Peyer's patch (tissue), 4 donors: Measurements from ENCODE around the gene LHFPL5.

Experiments
- CTCF ChIP-seq, 6 experiments: fragments of 450-650 bp in 4 of 6; fragments of 200-600 bp in 2 of 6; sonication (generic) in 1 of 6; IDR thresholded peaks; one replicate each; pipeline ENCODE4 v1.5.1; 2017 to 2019; ENCODE audit warnings: antibody characterized with exemption in 6 of 6, mild to moderate bottlenecking in 3 of 6, moderate library complexity in 1 of 6
- POLR2A ChIP-seq, 2 donors: fragments of 450-650 bp; IDR thresholded peaks; one replicate each; pipeline ENCODE4 v1.5.1; 2017; ENCODE audit warnings: antibody characterized with exemption in 2 of 2, mild to moderate bottlenecking in 2 of 2, moderate library complexity in 2 of 2

- TF ChIP-seq CTCF (IDR thresholded peaks at IDR 0.05) (no peak), POLR2A (IDR thresholded peaks at IDR 0.05) (no peak)
Measured at GRCh38 chr6:35794536-35795452, 10.4 kb upstream of the LHFPL5 start.
